Suprapubic skin (tissue), 4 donors: Measurements from ENCODE around the gene DPY30. TPM values are rescaled to one million over a fixed set of nuclear protein-coding genes. Genes with fewer than 3 reads are reported as not detected.
"Not testable (repeated sequence)": the region's sequence is repeated elsewhere in the genome, so short reads cannot be mapped to it uniquely, and the experiment has no call there.

Experiments
- DNase-seq, 2 donors: peaks; one replicate each; pipeline ENCODE4 v3.0.0-alpha.2; 2019; ENCODE audit warnings: low spot score in 2 of 2
- H3K27ac ChIP-seq: fragments of 200-600 bp; sonication (generic); one replicate; pipeline ENCODE4 v1.5.1; 2019
- H3K27me3 ChIP-seq: fragments of 200-600 bp; sonication (generic); one replicate; pipeline ENCODE4 v1.5.1; 2019
- H3K36me3 ChIP-seq: fragments of 200-600 bp; sonication (generic); one replicate; pipeline ENCODE4 v1.5.1; 2019
- H3K4me1 ChIP-seq: fragments of 200-600 bp; sonication (generic); one replicate; pipeline ENCODE4 v1.5.1; 2019
- H3K4me3 ChIP-seq: fragments of 200-600 bp; sonication (generic); one replicate; pipeline ENCODE4 v1.5.1; 2019; ENCODE audit warnings: mild to moderate bottlenecking
- H3K9me3 ChIP-seq: fragments of 200-600 bp; sonication (generic); one replicate; pipeline ENCODE4 v1.5.1; 2019
- EP300 ChIP-seq: sonication (generic); formaldehyde crosslinking; IDR thresholded peaks from one replicate; pipeline ENCODE4 v1.6.1; 2017; ENCODE audit warnings: antibody characterized with exemption
- POLR2A ChIP-seq, 2 donors: fragments of 450-650 bp; IDR thresholded peaks; one replicate each; pipeline ENCODE4 v1.6.1; 2017; ENCODE audit warnings: antibody characterized with exemption in 2 of 2, mild to moderate bottlenecking in 2 of 2, moderate library complexity in 2 of 2
- POLR2AphosphoS5 ChIP-seq, 3 donors: sonication (generic); formaldehyde crosslinking; IDR thresholded peaks; one replicate each; pipeline ENCODE4 v1.6.1; 2017; ENCODE audit warnings: antibody characterized with exemption in 3 of 3
- WGBS: methylation state at CpG from one replicate; pipeline ENCODE4 v1.1.5; 2018; 5-methylcytosine and 5-hydroxymethylcytosine counted together
- total RNA-seq, 4 donors: library from RNA; depleted of rRNA; stranded (reverse); fragments of >200 nt; gene quantifications; one replicate each; pipeline ENCODE4 v1.1.0, GENCODE V29; 2016
- TF ChIP-seq, protein P1 (sequence below), 2 donors: fragments of 200-600 bp in 1 of 2; fragments of 450-650 bp in 1 of 2; sonication (generic) in 1 of 2; IDR thresholded peaks; one replicate each; pipeline ENCODE4 v1.5.1; 2016 to 2019; ENCODE audit warnings: antibody characterized with exemption in 2 of 2, mild to moderate bottlenecking in 1 of 2, moderate library complexity in 1 of 2

Gene DPY30
- total RNA-seq, 4 donors from 2014 or later = 44.1 to 59.2 (median 48.8) TPM

DNA sequence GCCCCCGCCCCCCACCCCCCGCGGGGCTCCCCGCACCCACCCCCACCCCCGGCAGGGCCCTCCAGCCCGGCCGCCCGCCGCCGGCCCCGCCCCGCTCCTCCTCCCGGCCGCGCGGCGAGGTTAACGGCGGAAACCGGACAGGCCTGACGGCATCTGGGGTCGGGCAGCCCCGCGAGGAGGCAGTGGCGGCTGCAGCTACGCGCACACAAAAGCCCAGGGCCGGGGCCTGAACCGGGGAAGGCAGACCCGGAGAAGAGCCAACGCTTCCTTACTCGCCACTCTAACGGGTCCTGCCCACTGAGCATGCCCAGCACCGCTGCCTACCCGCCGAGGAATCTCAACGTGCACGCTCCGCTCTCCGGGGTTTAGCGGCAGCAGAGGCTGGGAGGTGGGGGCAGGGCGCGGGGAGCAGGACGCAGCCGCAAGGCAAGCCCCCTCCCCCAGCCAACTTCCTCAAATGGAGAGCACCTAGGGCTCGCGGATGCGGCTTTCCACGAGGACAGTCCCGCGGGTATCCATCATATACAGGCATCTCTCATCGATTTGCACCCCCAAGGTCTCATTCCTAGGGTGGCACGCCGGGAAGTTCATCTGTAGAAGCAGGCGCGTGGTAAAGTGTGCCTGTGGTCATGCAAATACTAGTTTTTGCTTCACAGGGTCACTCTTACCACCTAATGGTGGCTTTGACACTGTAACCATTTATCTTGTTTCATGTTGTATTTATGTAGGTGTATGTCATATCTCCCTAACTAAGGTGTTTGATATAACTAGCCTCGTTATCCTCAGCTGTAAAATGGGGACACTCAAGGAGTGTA, 28.7 kb downstream of the DPY30 start, which contains the start of gene MEMO1:
Gene MEMO1 (minus strand): TSS at position 339 of the 815 bp plus-strand sequence. CDS start 761 bp downstream, outside the sequence.
- Histone ChIP-seq H3K36me3 (peaks cover 5% of the 10 kb centered on the region), H3K27ac (peak within 1 kb of the TSS; percentile 98), H3K27me3 (no peaks in the 10 kb centered on the region), H3K4me3 (peak within 1 kb of the TSS; percentile 89), H3K9me3 (no peaks in the 10 kb centered on the region), H3K4me1 (peaks cover 34% of the 10 kb centered on the region)
- peak; percentile 93 to 94 for DNase-seq
- peak in 1 of 2 donors; percentile 32 for TF ChIP-seq POLR2A (IDR thresholded peaks at IDR 0.05)
- no peak for TF ChIP-seq EP300
- TF ChIP-seq POLR2AphosphoS5 (IDR thresholded peaks at IDR 0.05) = peak; percentile 5 to 58 (median 46)
- TF ChIP-seq, protein P1, sequence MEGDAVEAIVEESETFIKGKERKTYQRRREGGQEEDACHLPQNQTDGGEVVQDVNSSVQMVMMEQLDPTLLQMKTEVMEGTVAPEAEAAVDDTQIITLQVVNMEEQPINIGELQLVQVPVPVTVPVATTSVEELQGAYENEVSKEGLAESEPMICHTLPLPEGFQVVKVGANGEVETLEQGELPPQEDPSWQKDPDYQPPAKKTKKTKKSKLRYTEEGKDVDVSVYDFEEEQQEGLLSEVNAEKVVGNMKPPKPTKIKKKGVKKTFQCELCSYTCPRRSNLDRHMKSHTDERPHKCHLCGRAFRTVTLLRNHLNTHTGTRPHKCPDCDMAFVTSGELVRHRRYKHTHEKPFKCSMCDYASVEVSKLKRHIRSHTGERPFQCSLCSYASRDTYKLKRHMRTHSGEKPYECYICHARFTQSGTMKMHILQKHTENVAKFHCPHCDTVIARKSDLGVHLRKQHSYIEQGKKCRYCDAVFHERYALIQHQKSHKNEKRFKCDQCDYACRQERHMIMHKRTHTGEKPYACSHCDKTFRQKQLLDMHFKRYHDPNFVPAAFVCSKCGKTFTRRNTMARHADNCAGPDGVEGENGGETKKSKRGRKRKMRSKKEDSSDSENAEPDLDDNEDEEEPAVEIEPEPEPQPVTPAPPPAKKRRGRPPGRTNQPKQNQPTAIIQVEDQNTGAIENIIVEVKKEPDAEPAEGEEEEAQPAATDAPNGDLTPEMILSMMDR (IDR thresholded peaks at IDR 0.05) = no peak
- under 1% methylated on average over 12 of the region's 57 CpGs for WGBS

DNA sequence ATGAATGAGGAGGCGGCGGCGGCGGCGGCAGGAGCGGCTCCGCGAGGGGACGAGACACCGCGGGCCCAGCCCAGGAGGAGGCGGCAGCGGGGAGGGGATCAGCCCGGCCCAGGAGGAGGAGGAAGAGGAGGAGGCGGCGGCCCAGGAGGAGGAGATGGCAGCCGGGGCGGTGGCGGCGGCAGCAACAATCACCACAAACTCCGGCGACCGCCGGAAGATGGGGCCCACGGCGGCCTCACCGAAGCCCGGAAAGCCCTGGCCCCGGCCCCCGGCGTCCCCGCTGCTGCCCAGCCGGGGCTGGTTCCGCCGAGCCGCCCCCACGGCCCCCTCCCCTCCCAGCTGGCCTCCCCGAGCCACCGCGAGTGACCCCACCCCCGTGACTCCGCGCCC, 29.3 kb downstream of the DPY30 start:
- not testable (repeated sequence) for H3K36me3 ChIP-seq, H3K9me3 ChIP-seq, H3K27me3 ChIP-seq
- no CpG with 5 or more reads among the region's 43 CpGs for WGBS
- Histone ChIP-seq H3K4me1 (peaks cover 38% of the 10 kb centered on the region), H3K4me3 (peak overlapping the region; percentile 89), H3K27ac (peak overlapping the region; percentile 98)
- peak in 1 of 2 donors; percentile 67 for DNase-seq

DNA sequence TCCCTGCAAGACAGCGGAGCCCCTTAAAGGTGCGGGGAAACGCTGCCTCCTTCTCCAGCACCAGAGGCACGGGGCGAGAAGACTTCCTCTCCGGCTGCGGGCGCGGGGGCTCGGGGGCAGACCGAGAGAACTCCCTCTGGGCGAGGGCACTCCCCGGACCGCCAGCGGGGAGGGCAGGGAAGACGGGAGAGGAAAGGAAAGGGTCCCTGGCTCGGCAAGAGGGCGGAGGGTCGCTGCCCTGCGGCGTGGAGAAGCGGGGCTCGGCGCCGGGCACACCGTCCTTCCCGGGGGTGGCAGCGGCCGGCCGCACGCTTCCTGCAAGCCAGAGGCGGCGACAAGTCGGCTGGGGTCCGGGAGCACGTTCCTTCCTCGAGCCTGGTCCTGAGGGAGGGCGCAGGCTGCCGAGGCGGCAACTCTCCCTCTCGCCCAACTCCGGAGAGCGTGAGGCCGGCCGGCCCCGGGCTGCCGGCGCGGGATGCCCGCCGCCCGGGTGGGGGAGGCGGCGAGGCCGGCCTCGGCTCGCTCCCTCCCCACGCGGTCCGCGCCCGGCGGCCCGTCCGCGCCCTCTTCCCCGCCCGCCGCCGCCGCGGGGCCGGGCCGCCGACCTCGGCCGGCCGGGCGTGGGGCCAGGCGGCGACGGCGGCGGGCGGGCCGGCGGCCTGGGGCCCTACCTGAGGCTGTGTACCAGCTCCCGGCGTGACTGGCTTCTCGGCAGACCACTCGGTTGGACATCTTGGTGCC, 29.9 kb downstream of the DPY30 start:
- H3K27me3 ChIP-seq = no peaks in the 10 kb centered on the region
- TF ChIP-seq, protein P1 (IDR thresholded peaks at IDR 0.05) = no peak
- TF ChIP-seq EP300 = no peak
- TF ChIP-seq POLR2AphosphoS5 (IDR thresholded peaks at IDR 0.05) = no peak
- TF ChIP-seq POLR2A (IDR thresholded peaks at IDR 0.05) = no peak
- under 1% methylated on average over 30 of the region's 91 CpGs for WGBS
- H3K36me3 ChIP-seq = no peaks in the 10 kb centered on the region
- peak overlapping the region; percentile 89 for H3K4me3 ChIP-seq
- peak in 1 of 2 donors; percentile 71 for DNase-seq
- peaks cover 44% of the 10 kb centered on the region for H3K4me1 ChIP-seq
- no peaks in the 10 kb centered on the region for H3K9me3 ChIP-seq
- peak overlapping the region; percentile 98 for H3K27ac ChIP-seq

- TF ChIP-seq POLR2AphosphoS5 (IDR thresholded peaks at IDR 0.05) = no peak
- Histone ChIP-seq H3K4me1 (peaks cover 50% of the 10 kb centered on the region), H3K27ac (peak overlapping the region; percentile 98), H3K36me3 (no peaks in the 10 kb centered on the region), H3K27me3 (no peaks in the 10 kb centered on the region), H3K9me3 (no peaks in the 10 kb centered on the region), H3K4me3 (peak overlapping the region; percentile 89)
- DNase-seq = no peak
- WGBS = under 1% methylated on average over 9 of the region's 10 CpGs
These were observed 30.6 kb downstream of the DPY30 start for GRCh38 chr2:32008805-32009515.

DNA sequence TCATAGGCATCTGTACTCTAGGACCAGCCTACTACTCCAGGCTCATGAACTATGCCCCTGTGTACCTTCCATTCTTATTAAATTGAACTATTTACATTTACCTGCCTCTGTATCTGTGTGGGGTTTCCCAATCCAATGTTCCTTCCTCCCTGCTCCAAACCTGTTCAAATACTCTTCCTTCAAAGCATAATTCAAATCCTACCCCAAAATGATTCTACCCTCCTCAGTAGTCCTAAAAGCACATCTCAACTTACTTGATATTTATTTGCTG, 32.5 kb downstream of the DPY30 start:
- Histone ChIP-seq H3K4me3 (no peak overlapping the region), H3K27ac (no peak overlapping the region), H3K9me3 (no peaks in the 10 kb centered on the region), H3K36me3 (no peaks in the 10 kb centered on the region), H3K27me3 (no peaks in the 10 kb centered on the region), H3K4me1 (peaks cover 55% of the 10 kb centered on the region)
- TF ChIP-seq POLR2A (IDR thresholded peaks at IDR 0.05) = no peak
- TF ChIP-seq, protein P1 (IDR thresholded peaks at IDR 0.05) = no peak
- DNase-seq = no peak
